HG03045 (cell line): ENCODE data around the gene PSD.

Experiments
- ATAC-seq: cut with Tn5 transposase; IDR thresholded peaks from one replicate; pipeline ENCODE4 v1.9.1; 2021; ENCODE audit warnings: mild to moderate bottlenecking, moderate library complexity; ENCODE audit not compliant: unreplicated experiment

Gene PSD

GRCh38 chr10:102393411-102394078, 25.0 kb downstream of the PSD start:
- ATAC-seq, result no peak

- no peak for ATAC-seq
Observed at GRCh38 chr10:102392306-102392705, 26.3 kb downstream of the PSD start.

- no peak for ATAC-seq
Observed at GRCh38 chr10:102389894-102390293, 28.7 kb downstream of the PSD start.

GRCh38 chr10:102384606-102385429, 33.8 kb downstream of the PSD start:
- no peak for ATAC-seq

GRCh38 chr10:102384053-102384452, 34.5 kb downstream of the PSD start:
- ATAC-seq, result no peak

GRCh38 chr10:102382871-102383270, 35.7 kb downstream of the PSD start:
- ATAC-seq, result no peak

- ATAC-seq, result no peak
Observed at GRCh38 chr10:102381983-102382382, 36.6 kb downstream of the PSD start.

GRCh38 chr10:102379383-102379782, 39.2 kb downstream of the PSD start:
- ATAC-seq, result no peak

GRCh38 chr10:102376901-102377300, 41.7 kb downstream of the PSD start:
- no peak for ATAC-seq

GRCh38 chr10:102375867-102376266, 42.7 kb downstream of the PSD start:
- ATAC-seq, result no peak

GRCh38 chr10:102375250-102375649, 43.3 kb downstream of the PSD start:
- no peak for ATAC-seq

- no peak for ATAC-seq
Observed at GRCh38 chr10:102371295-102371694, 47.3 kb downstream of the PSD start.

GRCh38 chr10:102368077-102368476, 50.5 kb downstream of the PSD start:
- ATAC-seq, result no peak

GRCh38 chr10:102367441-102367840, 51.1 kb downstream of the PSD start:
- no peak for ATAC-seq

- ATAC-seq, result no peak
Observed at GRCh38 chr10:102358712-102359382, 59.7 kb downstream of the PSD start.

- no peak for ATAC-seq
Observed at GRCh38 chr10:102354451-102354850, 64.1 kb downstream of the PSD start.
